Raji (cell line): Measurements from ENCODE around the gene TCF7.

Experiments
- POLR2A ChIP-seq: IDR thresholded peaks from 2 replicates; pipeline ENCODE4 v1.6.1; 2011; ENCODE audit warnings: low read depth, low read length, control low read depth; ENCODE audit not compliant: insufficient read depth

TCF7 gene

GRCh38 chr5:134113902-134114875 lies at the start of gene TCF7:
Gene TCF7, plus strand, starts transcription at chr5:134114681. Its CDS starts 226 bp downstream, at chr5:134114907.
- no peak for TF ChIP-seq POLR2A

DNA sequence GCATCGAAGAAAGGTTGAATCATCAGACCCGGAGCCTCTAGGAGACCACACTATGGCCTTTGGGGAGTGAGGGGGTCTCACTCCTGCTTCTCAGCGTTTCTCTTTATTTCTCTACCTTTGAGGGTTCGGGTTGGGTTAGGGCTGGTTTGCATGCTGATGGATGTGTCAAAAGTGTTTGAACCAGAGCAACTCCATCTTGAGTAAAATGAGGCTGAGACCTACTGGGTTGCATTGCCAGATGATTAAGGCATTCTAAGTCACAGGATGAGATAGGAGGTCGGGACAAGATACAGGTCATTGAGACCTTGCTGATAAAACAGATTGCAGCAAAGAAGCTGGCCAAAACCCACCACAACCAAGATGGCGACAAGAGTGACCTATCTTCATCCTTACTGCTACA lies 44.9 kb upstream of the TCF7 start:
- no peak for TF ChIP-seq POLR2A

DNA sequence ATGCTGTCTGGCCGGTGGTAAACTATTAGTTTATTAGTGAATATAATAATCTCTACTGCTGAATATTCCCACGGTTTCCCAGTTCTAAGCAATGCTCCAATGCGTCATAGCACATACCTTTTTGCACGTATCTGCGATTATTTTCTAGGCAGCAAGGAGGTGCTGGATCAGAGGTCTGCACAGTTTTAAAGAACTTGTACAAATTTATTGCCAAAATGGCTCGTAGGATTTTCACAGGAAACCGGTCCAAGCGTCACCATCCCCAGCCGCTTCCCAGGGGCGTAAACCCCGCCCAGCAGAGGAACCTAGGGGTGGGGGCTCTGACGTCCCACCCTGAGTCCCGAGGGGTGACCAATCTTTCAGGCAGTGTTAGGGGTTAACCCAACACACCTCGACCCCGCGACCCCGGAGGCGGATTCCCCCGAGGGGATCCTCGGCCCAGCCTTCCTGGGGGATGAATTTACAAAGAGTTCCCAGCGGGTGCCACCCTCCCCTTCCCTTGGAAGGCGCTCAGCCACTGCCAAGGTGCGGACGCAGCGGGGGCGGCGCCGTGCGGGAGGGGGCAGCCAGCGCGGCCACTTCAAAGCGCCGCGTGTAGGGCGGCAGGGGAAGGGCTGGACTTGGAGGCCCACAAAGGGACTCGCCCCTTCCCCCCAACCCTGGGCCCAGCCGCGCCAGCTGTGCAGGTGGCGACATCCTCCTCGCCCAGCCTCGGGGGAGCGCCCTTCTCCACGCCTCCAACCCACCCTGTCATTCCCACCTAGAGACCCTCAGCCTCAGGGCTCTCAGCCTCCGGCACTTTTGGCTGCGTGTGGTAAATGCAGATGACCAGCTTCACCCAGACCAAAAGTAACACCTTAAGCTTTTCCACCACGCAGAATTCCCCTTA lies 43.5 kb upstream of the TCF7 start:
- TF ChIP-seq POLR2A, result no peak

GRCh38 chr5:134071614-134072207 lies 42.8 kb upstream of the TCF7 start:
- no peak for TF ChIP-seq POLR2A

GRCh38 chr5:134072471-134073210 lies 41.8 kb upstream of the TCF7 start:
- TF ChIP-seq POLR2A, result no peak

- TF ChIP-seq POLR2A, result no peak
Measured at GRCh38 chr5:134073404-134073803, 41.1 kb upstream of the TCF7 start.

DNA sequence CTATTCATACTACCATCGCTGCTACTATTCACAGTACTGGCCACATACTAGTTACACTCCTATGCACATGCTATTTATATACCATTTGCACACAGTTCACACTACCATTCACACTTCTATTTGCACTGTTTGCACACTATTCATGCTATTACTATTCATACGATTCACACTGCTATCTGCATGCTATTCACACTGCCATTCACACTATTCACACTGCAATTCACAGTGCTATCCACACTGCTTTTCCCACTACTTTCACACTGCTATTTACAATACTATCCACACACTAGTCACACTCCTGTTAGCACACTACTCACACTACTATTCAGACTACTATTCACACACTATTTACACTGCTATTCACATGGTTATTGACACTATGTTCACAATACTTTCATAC lies 39.4 kb upstream of the TCF7 start:
- TF ChIP-seq POLR2A, result no peak

DNA sequence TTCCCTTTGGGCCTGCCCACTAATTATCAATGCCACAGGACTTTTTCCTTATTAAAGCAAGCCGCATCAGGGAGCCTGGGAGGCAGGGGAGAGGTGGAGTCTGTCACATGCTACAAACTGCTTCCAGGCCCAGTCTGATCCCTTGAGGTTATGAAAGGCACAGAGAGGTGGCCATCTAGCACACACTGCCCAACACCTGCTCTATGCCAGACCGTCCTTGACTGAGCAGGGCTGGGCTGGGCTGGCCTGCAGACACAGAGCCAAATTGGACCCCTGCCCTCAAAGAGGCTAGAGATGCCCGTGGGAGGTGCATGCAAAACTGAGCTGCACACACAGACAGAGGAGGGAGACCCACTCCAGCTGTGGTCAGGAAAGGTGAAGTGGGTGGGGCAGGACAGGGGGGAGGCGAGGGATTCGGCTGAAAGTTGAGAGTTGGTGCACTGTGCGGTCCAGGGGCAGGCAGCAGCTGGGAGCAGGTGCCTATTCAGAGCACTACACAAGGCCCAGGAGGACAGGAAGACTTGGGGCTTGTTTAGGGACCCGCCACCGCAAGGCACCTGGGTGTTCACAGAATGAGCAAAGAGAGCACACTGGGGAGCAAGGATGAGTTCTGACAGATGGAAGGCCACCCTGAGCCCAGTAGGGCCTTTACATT lies 36.4 kb upstream of the TCF7 start:
- TF ChIP-seq POLR2A, result no peak

- TF ChIP-seq POLR2A, result no peak
Measured at GRCh38 chr5:134079748-134080581, 34.5 kb upstream of the TCF7 start.

DNA sequence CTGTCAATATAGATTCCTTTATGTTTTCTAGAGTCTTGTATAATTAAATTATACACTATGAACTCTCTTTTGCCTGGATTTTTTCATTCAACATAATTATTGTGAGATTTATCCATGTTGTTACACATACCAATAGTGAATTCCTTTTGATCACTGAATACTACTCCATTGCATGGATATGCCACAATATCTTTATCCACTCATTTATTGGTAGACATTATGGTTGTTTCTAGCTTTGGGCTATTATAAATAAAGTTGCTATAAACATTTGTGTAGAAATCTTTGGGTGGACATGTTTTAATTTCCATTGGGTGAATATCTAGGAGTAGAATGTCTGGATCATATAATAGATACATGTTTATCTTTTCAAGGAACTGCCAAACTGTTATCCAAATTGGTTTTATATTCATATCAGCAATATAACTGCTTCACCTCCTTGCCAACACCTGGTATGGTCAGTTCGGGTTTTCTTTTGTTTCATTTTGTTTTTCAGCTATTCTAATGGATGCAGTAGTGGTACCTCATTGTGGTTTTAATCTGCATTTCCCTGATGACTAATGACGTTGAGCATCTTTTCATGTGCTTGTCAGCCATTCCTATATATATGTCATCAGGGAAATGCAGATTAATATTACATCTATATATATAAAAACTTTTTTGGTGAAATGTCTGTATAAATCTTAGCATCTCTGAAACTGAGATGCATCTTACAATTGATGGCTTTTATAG lies 32.1 kb upstream of the TCF7 start:
- no peak for TF ChIP-seq POLR2A

GRCh38 chr5:134083517-134083916 lies 31.0 kb upstream of the TCF7 start:
- TF ChIP-seq POLR2A, result no peak

GRCh38 chr5:134084022-134084565 lies 30.4 kb upstream of the TCF7 start:
- TF ChIP-seq POLR2A, result no peak
